Hepatocyte (in vitro differentiated cells): ENCODE measurements around the gene KCTD11. TPM values are rescaled to one million over a fixed set of nuclear protein-coding genes. Genes with fewer than 3 reads are reported as not detected.
"Not testable (repeated sequence)": the region's sequence is repeated elsewhere in the genome, so short reads cannot be mapped to it uniquely, and the experiment has no call there.

Experiments used
- DNase-seq: peaks from one replicate; pipeline ENCODE4 v3.0.0-alpha.2; 2016; ENCODE audit warnings: low spot score
- H2AFZ ChIP-seq: fragments of 200-600 bp; sonication (generic); 2 replicates; pipeline ENCODE4 v1.6.0; 2016; ENCODE audit warnings: antibody characterized with exemption, mild to moderate bottlenecking
- H3K27ac ChIP-seq: fragments of 200-600 bp; sonication (generic); 2 replicates; pipeline ENCODE4 v1.5.1; 2016; ENCODE audit warnings: mild to moderate bottlenecking
- H3K27me3 ChIP-seq: fragments of 200-600 bp; sonication (generic); 2 replicates; pipeline ENCODE4 v1.6.1; 2016
- H3K36me3 ChIP-seq: fragments of 200-600 bp; sonication (generic); replicated peaks from 2 replicates; pipeline ENCODE4 v1.5.1; 2016; ENCODE audit warnings: low read depth; ENCODE audit not compliant: insufficient read depth
- H3K4me1 ChIP-seq: fragments of 200-600 bp; sonication (generic); 2 replicates; pipeline ENCODE4 v1.5.1; 2016; ENCODE audit warnings: mild to moderate bottlenecking, moderate library complexity; ENCODE audit not compliant: insufficient read depth
- H3K4me2 ChIP-seq: fragments of 200-600 bp; sonication (generic); 2 replicates; pipeline ENCODE4 v1.6.0; 2016
- H3K4me3 ChIP-seq: fragments of 200-600 bp; sonication (generic); 2 replicates; pipeline ENCODE4 v1.5.1; 2016; ENCODE audit warnings: mild to moderate bottlenecking
- H3K79me2 ChIP-seq: fragments of 200-600 bp; sonication (generic); 2 replicates; pipeline ENCODE4 v1.6.0; 2017; ENCODE audit warnings: mild to moderate bottlenecking
- H3K9me2 ChIP-seq: fragments of 200-600 bp; sonication (generic); replicated peaks from 2 replicates; pipeline ENCODE4 v1.6.0; 2017; ENCODE audit warnings: mild to moderate bottlenecking; ENCODE audit not compliant: insufficient read depth
- H3K9me3 ChIP-seq: fragments of 200-600 bp; sonication (generic); 2 replicates; pipeline ENCODE4 v1.5.1; 2016; ENCODE audit warnings: low read depth, mild to moderate bottlenecking
- H4K20me1 ChIP-seq: fragments of 200-600 bp; sonication (generic); 2 replicates; pipeline ENCODE4 v1.6.0; 2016; ENCODE audit warnings: mild to moderate bottlenecking; ENCODE audit not compliant: insufficient read depth, poor library complexity, severe bottlenecking
- EZH2 ChIP-seq: fragments of 200-600 bp; sonication (generic); IDR thresholded peaks from 2 replicates; pipeline ENCODE4 v1.6.1; 2016; ENCODE audit warnings: antibody characterized with exemption, mild to moderate bottlenecking, borderline replicate concordance
- EZH2phosphoT487 ChIP-seq: fragments of 200-600 bp; sonication (generic); IDR thresholded peaks from one replicate; pipeline ENCODE4 v1.6.1; 2018; ENCODE audit warnings: antibody characterized with exemption, mild to moderate bottlenecking, low read depth, moderate library complexity; ENCODE audit not compliant: unreplicated experiment, severe bottlenecking
- WGBS: methylation state at CpG from one replicate; pipeline ENCODE4 v1.1.6; 2016; ENCODE audit warnings: low lambda C conversion rate; ENCODE audit errors: missing lambda C conversion rate; 5-methylcytosine and 5-hydroxymethylcytosine counted together
- polyA plus RNA-seq: library from polyadenylated mRNA; unstranded; fragments of >200 nt; fragmentation: Nextera tagmentation; extraction: Ambion mirVana; gene quantifications from 2 replicates; pipeline ENCODE4 v1.2.1, GENCODE V29; 2016
- total RNA-seq: library from RNA; depleted of rRNA; stranded (reverse); fragments of >200 nt; gene quantifications from 2 replicates; pipeline ENCODE4 v1.2.3, GENCODE V29; 2014
- TF ChIP-seq, protein P1 (sequence below): fragments of 200-600 bp; sonication (generic); IDR thresholded peaks from 2 replicates; pipeline ENCODE4 v1.5.1; 2016; ENCODE audit warnings: antibody characterized with exemption, mild to moderate bottlenecking; ENCODE audit not compliant: poor library complexity

Gene KCTD11
- total and polyA plus RNA-seq, 2 experiments from 2014 or later = 12.4 to 19.6 TPM

DNA sequence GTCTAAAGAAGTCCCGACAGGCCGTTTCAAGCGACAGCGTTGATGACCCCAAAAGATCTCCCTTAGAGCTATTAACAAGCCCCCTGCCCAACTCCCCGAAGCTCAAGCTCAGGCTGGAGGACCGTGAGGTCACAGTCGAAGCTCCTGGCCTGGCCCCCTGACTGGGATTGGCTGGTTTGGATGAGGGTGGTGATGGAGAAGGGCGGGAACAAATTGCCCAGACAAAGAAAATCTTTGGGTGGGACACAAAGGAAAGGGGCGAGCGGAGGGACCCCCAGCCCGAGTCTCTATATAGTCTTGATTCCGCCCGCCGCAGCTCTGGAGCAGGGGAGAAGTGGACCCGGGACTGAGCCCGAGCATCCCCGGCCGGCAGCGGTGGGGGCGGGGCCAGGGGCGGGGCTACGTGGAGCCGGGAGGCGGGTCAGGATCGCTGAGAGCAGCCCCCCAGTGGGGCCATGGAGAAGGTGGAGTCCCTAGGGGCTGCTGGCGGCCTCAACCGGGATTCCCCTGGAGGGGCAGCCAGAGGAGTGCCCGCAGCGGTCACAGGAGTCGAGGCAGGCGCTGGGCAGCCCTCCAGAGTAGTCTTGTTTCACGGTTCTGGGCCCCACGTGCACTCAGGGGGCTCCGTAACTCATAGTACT lies 21.8 kb upstream of the KCTD11 start:
- TF ChIP-seq EZH2 = no peak
- TF ChIP-seq EZH2phosphoT487 = no peak
- TF ChIP-seq, protein P1, sequence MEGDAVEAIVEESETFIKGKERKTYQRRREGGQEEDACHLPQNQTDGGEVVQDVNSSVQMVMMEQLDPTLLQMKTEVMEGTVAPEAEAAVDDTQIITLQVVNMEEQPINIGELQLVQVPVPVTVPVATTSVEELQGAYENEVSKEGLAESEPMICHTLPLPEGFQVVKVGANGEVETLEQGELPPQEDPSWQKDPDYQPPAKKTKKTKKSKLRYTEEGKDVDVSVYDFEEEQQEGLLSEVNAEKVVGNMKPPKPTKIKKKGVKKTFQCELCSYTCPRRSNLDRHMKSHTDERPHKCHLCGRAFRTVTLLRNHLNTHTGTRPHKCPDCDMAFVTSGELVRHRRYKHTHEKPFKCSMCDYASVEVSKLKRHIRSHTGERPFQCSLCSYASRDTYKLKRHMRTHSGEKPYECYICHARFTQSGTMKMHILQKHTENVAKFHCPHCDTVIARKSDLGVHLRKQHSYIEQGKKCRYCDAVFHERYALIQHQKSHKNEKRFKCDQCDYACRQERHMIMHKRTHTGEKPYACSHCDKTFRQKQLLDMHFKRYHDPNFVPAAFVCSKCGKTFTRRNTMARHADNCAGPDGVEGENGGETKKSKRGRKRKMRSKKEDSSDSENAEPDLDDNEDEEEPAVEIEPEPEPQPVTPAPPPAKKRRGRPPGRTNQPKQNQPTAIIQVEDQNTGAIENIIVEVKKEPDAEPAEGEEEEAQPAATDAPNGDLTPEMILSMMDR = no peak
- Histone ChIP-seq H3K27me3 (no peaks in the 10 kb centered on the region), H3K4me2 (peak overlapping the region; percentile 84), H3K27ac (peak overlapping the region; percentile 92), H3K9me2 (no peaks in the 10 kb centered on the region), H3K9me3 (no peaks in the 10 kb centered on the region), H3K36me3 (no peaks in the 10 kb centered on the region), H2AFZ (peak overlapping the region; percentile 54), H3K79me2 (peaks cover 17% of the 10 kb centered on the region), H3K4me3 (peak overlapping the region; percentile 48), H4K20me1 (no peaks in the 10 kb centered on the region), H3K4me1 (peaks cover 10% of the 10 kb centered on the region)
- DNase-seq = peak; percentile 83
- WGBS = 5% methylated on average over 22 of the region's 34 CpGs

DNA sequence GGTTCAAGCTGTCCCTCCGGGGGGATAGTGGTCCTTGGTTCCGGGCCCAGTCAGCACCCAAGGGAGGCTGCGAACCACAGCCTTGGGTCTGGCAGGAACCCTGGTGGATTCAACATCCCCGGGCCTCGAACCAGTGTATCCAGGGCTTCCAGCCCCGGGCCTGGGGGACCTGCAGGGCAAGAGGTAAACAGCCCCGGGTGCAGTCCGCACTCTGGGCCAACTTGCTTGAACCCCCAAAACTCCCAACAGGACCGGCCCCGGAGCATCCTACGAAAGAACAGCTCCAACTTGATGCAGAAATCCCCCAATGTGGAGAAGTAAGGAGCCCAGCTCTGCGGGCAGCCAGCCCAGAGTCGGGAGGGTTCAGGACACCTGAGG lies 21.3 kb upstream of the KCTD11 start:
- 90% methylated on average over 13 of the region's 13 CpGs for WGBS
- H2AFZ ChIP-seq = peak overlapping the region; percentile 54
- peak overlapping the region; percentile 92 for H3K27ac ChIP-seq

DNA sequence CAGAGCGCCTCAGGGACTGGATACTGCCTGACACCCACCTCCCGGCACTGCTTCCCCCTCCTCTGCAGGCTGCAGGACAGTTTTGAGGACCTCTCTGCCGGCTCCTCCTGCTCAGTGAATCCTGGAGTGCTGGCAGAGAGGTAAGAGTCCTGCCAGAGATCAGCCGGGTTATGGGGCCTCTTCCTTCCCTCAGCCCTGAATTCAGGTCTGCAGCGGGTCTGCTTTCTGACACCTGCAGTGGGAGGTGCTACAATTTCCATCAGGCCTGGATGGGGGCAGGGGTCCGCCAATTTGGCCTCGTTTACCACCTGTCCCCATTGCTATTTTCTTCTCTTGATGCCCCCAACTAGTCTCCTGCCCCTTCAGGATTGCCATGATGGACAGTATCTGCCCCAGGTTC lies 19.9 kb upstream of the KCTD11 start:
- TF ChIP-seq, protein P1 = no peak
- TF ChIP-seq EZH2 = no peak
- TF ChIP-seq EZH2phosphoT487 = no peak
- WGBS = 83% methylated on average over 7 of the region's 7 CpGs
- H3K36me3 ChIP-seq = no peaks in the 10 kb centered on the region
- H3K4me3 ChIP-seq = no peak overlapping the region
- DNase-seq = no peak
- H3K9me3 ChIP-seq = no peaks in the 10 kb centered on the region
- H3K4me2 ChIP-seq = no peak overlapping the region
- no peak overlapping the region for H3K27ac ChIP-seq
- H3K4me1 ChIP-seq = peaks cover 10% of the 10 kb centered on the region
- no peak overlapping the region for H2AFZ ChIP-seq
- H3K27me3 ChIP-seq = no peaks in the 10 kb centered on the region
- H3K79me2 ChIP-seq = peaks cover 17% of the 10 kb centered on the region
- no peaks in the 10 kb centered on the region for H3K9me2 ChIP-seq
- no peaks in the 10 kb centered on the region for H4K20me1 ChIP-seq

More for the DNA sequence above, 21.3 kb upstream of the KCTD11 start:
- Histone ChIP-seq H3K27me3 (no peaks in the 10 kb centered on the region), H3K9me3 (no peaks in the 10 kb centered on the region), H3K4me2 (peak overlapping the region; percentile 84), H3K4me3 (peak overlapping the region; percentile 48), H4K20me1 (no peaks in the 10 kb centered on the region), H3K4me1 (peaks cover 10% of the 10 kb centered on the region), H3K36me3 (no peaks in the 10 kb centered on the region), H3K79me2 (peaks cover 17% of the 10 kb centered on the region), H3K9me2 (no peaks in the 10 kb centered on the region)
- TF ChIP-seq EZH2 = no peak
- no peak for TF ChIP-seq EZH2phosphoT487
- TF ChIP-seq, protein P1 = no peak
- no peak for DNase-seq

DNA sequence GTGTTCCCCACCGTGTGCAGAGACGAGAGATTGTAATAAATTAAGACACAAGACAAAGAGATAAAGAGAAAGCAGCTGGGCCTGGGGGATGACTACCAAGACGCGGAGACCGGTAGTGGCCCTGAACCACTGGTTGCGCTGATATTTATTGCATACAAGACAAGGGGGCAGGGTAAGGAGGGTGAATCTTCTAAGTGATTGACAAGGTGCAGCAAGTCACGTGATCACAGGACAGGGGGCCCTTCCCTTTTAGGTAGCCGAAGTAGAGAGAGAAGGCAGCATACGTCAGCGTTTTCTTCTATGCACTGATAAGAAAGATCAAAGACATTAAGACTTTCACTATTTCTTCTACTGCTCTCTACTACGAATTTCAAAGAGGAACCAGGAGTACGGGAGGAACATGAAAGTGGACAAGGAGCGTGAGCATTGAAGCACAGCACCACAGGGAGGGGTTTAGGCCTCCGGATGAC lies 19.3 kb upstream of the KCTD11 start:
- not testable (repeated sequence) for DNase-seq, H4K20me1 ChIP-seq, H2AFZ ChIP-seq, H3K4me2 ChIP-seq, H3K27me3 ChIP-seq, H3K27ac ChIP-seq, H3K9me3 ChIP-seq, H3K9me2 ChIP-seq, H3K36me3 ChIP-seq, H3K4me3 ChIP-seq, H3K4me1 ChIP-seq
- peaks cover 13% of the 10 kb centered on the region for H3K79me2 ChIP-seq
- 52% methylated on average over 14 of the region's 14 CpGs for WGBS
